GM12878 (cell line): ENCODE data around the gene ALDH1L1. TPM values are rescaled to one million over a fixed set of nuclear protein-coding genes. Genes with fewer than 3 reads are reported as not detected.

Source experiments
- ATAC-seq: fragments of 200-7000 bp; cut with Tn5 transposase; 3 replicates; pipeline ENCODE4 v1.9.1; 2020; ENCODE audit warnings: mild to moderate bottlenecking, moderate library complexity
- BruUV-seq: library from RNA; stranded (reverse); fragments of 400-500 nt; replicated peaks from 2 replicates; lab custom pipeline; 2021; lab: Mats Ljungman, UMichigan
- CTCF ChIA-PET: fragments of 300-600 bp; sonication (Branson Sonifier 250); formaldehyde crosslinking; extraction: SDS; loops from one replicate; lab custom pipeline; 2021; ENCODE audit warnings: inconsistent platforms; lab: Yijun Ruan, JAX
- POLR2A ChIA-PET: fragments of 350-600 bp; formaldehyde crosslinking; extraction: SDS; loops from one replicate; lab custom pipeline; 2021; ENCODE audit warnings: inconsistent platforms; lab: Charles Lee
- RAD21 ChIA-PET: fragments of 300-600 bp; sonication (Branson Sonifier 250); formaldehyde crosslinking; loops from one replicate; lab custom pipeline; 2023; ENCODE audit warnings: antibody characterized with exemption; ENCODE audit not compliant: unreplicated experiment; lab: Charles Lee
- SMC1A ChIA-PET: fragments of 300-600 bp; sonication (Branson Sonifier 250); formaldehyde crosslinking; loops from one replicate; lab custom pipeline; 2023; ENCODE audit not compliant: unreplicated experiment, uncharacterized antibody; lab: Charles Lee
- DNase-seq: peaks from one replicate; pipeline ENCODE4 v3.0.0-alpha.2; 2011; ENCODE audit warnings: low read depth, low spot score
- FAIRE-seq: peaks from 3 replicates; lab custom pipeline; 2011; peaks lifted over from hg19 to GRCh38; lab: Jason Lieb, UNC
- H2AFZ ChIP-seq: 2 replicates; pipeline ENCODE4 v1.6.0; 2011; ENCODE audit warnings: low read depth, low read length, control low read depth; ENCODE audit not compliant: control insufficient read depth
- H3K27ac ChIP-seq: 2 replicates; pipeline ENCODE4 v1.5.1; 2011; ENCODE audit warnings: control low read depth; ENCODE audit not compliant: control insufficient read depth, insufficient read depth
- H3K27me3 ChIP-seq, 2 experiments: replicated peaks in 1 of 2; 2 replicates each; pipeline versions ENCODE4 v1.6.0 to v1.6.1; 2011; ENCODE audit warnings: low read length in 1 of 2; ENCODE audit not compliant: control insufficient read depth in 2 of 2, insufficient read depth in 2 of 2
- H3K36me3 ChIP-seq, 2 experiments: 2 replicates each; pipeline ENCODE4 v1.5.1; 2011; ENCODE audit warnings: low read length in 1 of 2; ENCODE audit not compliant: control insufficient read depth in 2 of 2, insufficient read depth in 2 of 2
- H3K4me1 ChIP-seq: 2 replicates; pipeline ENCODE4 v1.6.1; 2011; ENCODE audit warnings: mild to moderate bottlenecking, low read length, moderate library complexity, mixed read lengths; ENCODE audit not compliant: control insufficient read depth, insufficient read depth
- H3K4me2 ChIP-seq: 2 replicates; pipeline ENCODE4 v1.6.0; 2011; ENCODE audit warnings: control low read depth; ENCODE audit not compliant: control insufficient read depth, insufficient read depth
- H3K4me3 ChIP-seq: fragments of 200-600 bp; sonication (generic); 2 replicates; pipeline ENCODE4 v1.5.1; 2016
- H3K79me2 ChIP-seq: 2 replicates; pipeline ENCODE4 v1.6.0; 2011; ENCODE audit warnings: low read length; ENCODE audit not compliant: control insufficient read depth, insufficient read depth
- H3K9ac ChIP-seq: 2 replicates; pipeline ENCODE4 v1.8.0; 2011; ENCODE audit warnings: low read length, control low read depth, mixed read lengths; ENCODE audit not compliant: control insufficient read depth, insufficient read depth
- H3K9me3 ChIP-seq: replicated peaks from 3 replicates; pipeline ENCODE4 v1.5.1; 2011; ENCODE audit warnings: mild to moderate bottlenecking, low read length; ENCODE audit not compliant: control insufficient read depth, insufficient read depth
- H4K20me1 ChIP-seq: 2 replicates; pipeline ENCODE4 v1.6.0; 2011; ENCODE audit not compliant: control insufficient read depth, insufficient read depth
- EGR1 ChIP-seq, 2 experiments: IDR thresholded peaks; 1 replicate in 1 of 2; 2 replicates in 1 of 2; pipeline ENCODE4 v1.6.1; 2011 to 2012; ENCODE audit warnings: low read depth in 2 of 2, low read length in 2 of 2, borderline replicate concordance in 1 of 2, mild to moderate bottlenecking in 1 of 2, moderate library complexity in 1 of 2
- ETV6 ChIP-seq, 2 experiments: fragments of 450-650 bp in 1 of 2; IDR thresholded peaks in 1 of 2; conservative IDR thresholded peaks in 1 of 2; 2 replicates each; pipeline ENCODE4 v1.6.1; 2014; ENCODE audit warnings: antibody characterized with exemption in 1 of 2, borderline replicate concordance in 1 of 2, low read depth in 1 of 2, mild to moderate bottlenecking in 1 of 2, moderate library complexity in 1 of 2
- IKZF2 ChIP-seq, 2 experiments: fragments of 450-650 bp; IDR thresholded peaks; 2 replicates each; pipeline ENCODE4 v1.6.1; 2017; ENCODE audit warnings: mild to moderate bottlenecking in 2 of 2, moderate library complexity in 2 of 2
- IRF3 ChIP-seq: fragments of 450-650 bp; IDR thresholded peaks from 2 replicates; pipeline ENCODE4 v1.6.1; 2014; ENCODE audit warnings: mild to moderate bottlenecking
- NRF1 ChIP-seq: conservative IDR thresholded peaks from 2 replicates; pipeline ENCODE4 v1.6.1; 2011; ENCODE audit warnings: mild to moderate bottlenecking, low read depth, low read length, improper control_type of control experiment
- RAD51 ChIP-seq: fragments of 450-650 bp; IDR thresholded peaks from 2 replicates; pipeline ENCODE4 v1.6.1; 2016; ENCODE audit warnings: moderate library complexity, mild to moderate bottlenecking, inconsistent platforms
- WGBS: methylation state at CpG from one replicate; pipeline ENCODE4 v1.1.6; 2016; ENCODE audit warnings: low lambda C conversion rate; ENCODE audit not compliant: insufficient replicate concordance, insufficient coverage; ENCODE audit errors: missing lambda C conversion rate; 5-methylcytosine and 5-hydroxymethylcytosine counted together
- in situ Hi-C: fragments of 300-500 bp; cut with MboI; formaldehyde crosslinking; loops from 9 replicates; pipeline ENCODE4 v1.14.3; 2018; ENCODE audit warnings: mixed read lengths
- intact Hi-C: fragments of 100-400 bp; cut with micrococcal nuclease; formaldehyde crosslinking; loops from one replicate; pipeline ENCODE4 v1.14.2; 2022; ENCODE audit not compliant: unreplicated experiment
- polyA plus RNA-seq, 11 experiments: library from polyadenylated mRNA; depleted of rRNA in 4 of 11; unstranded in 6 of 11; stranded (reverse) in 5 of 11; fragments of >200 nt; fragmentation: Nextera tagmentation in 4 of 11; fragmentation: Illumina TruSeq in 1 of 11; extraction: Ambion mirVana in 4 of 11; extraction: Trizol in 1 of 11; gene quantifications; 1 replicate in 1 of 11; 2 replicates in 10 of 11; pipeline versions ENCODE4 v1.2.1 to v1.2.3, GENCODE V29; 2011 to 2016; ENCODE audit warnings: inconsistent platforms in 2 of 11, missing spikeins in 2 of 11, low read depth in 1 of 11
- total RNA-seq, 4 experiments: library from RNA; depleted of rRNA in 3 of 4; stranded (reverse); fragments of >200 nt in 3 of 4; fragmentation: Illumina TruSeq in 1 of 4; extraction: Trizol in 1 of 4; gene quantifications; 2 replicates each; pipeline versions ENCODE4 v1.2.1 to v1.2.3, GENCODE V29; 2013 to 2021

The ALDH1L1 gene
- total and polyA plus RNA-seq, 10 of the 15 experiments (the other 5 are each of a cell fraction or from before 2014, with no cell fraction given) = 0.04 to 18.2 (median 0.45) TPM

DNA sequence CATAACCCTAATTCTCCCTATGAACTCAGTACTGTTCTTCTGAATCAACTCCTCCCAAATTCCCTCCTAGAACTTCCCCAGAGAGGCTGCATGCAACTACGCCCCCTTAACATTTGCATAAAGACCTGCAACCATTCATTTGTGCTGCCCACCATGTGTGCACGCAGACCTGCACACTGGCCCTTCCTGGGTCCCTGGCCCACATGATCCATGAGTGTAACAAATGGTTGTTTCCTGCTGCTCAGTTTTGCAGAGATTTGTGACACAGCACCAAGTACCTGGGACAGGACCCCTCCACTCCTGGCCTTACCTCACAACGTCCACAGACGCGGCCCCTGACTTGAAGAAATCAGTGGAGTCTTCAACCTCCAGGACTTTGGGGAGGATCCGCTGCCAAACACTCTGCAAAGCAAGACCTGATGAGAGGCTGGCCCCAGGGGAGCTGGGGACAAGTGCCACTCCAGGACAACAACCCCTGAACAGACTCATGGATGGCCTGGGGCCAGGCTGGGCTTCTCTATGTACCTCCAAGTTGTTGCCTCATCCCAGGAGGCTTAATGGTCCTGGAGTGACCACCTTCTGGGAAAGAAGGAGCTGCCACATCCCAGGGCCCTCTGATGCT, 33.8 kb downstream of the ALDH1L1 start:
- Histone ChIP-seq H2AFZ (no peak overlapping the region), H3K4me3 (no peak overlapping the region), H3K27ac (no peak overlapping the region), H3K9ac (no peak overlapping the region), H3K9me3 (no peaks in the 10 kb centered on the region), H4K20me1 (no peaks in the 10 kb centered on the region; the same call in 1 of the 2 replicates), H3K79me2 (no peaks in the 10 kb centered on the region), H3K27me3 (no peaks in the 10 kb centered on the region; a peak in 2 of 4 replicates), H3K4me1 (no peaks in the 10 kb centered on the region), H3K36me3 (no peaks in the 10 kb centered on the region), H3K4me2 (no peak overlapping the region)
- POLR2A ChIA-PET = no interaction called here
- RAD21 ChIA-PET = no interaction called here
- TF ChIP-seq IRF3 (no peak), ETV6 (conservative IDR thresholded peaks at IDR 0.05 in 1 of 2, IDR thresholded peaks at IDR 0.05 in 1 of 2; ENCODE audit: borderline replicate concordance in 1 of 2, low read depth in 1 of 2) (no peak), IKZF2 (IDR thresholded peaks at IDR 0.05) (no peak), EGR1 (IDR thresholded peaks at IDR 0.05; ENCODE audit: borderline replicate concordance in 1 of 2, low read depth in 2 of 2, low read length in 2 of 2) (no peak), RAD51 (no peak), NRF1 (no peak)
- no peak for FAIRE-seq
- WGBS = 43% methylated on average over 6 of the region's 6 CpGs
- DNase-seq = no peak
- intact Hi-C loops = no loop called here
- SMC1A ChIA-PET = no interaction called here
- in situ Hi-C loops = no loop called here
- BruUV-seq = no TSS peak
- no peak for ATAC-seq
- CTCF ChIA-PET = no interaction called here
